Fibroblast of the aortic adventitia (primary cell): ENCODE data around the gene EXOSC9. TPM values are rescaled to one million over a fixed set of nuclear protein-coding genes. Genes with fewer than 3 reads are reported as not detected.
A peak's percentile ranks its signal among the peaks of the same experiment; 100 is the strongest.

ENCODE experiments used
- DNase-seq: peaks from one replicate; pipeline ENCODE4 v3.0.0-alpha.2; 2010; ENCODE audit warnings: low read depth
- H3K4me3 ChIP-seq: 2 replicates; pipeline ENCODE4 v1.5.1; 2011; ENCODE audit warnings: low read depth, mild to moderate bottlenecking, control low read depth, low read length, moderate library complexity
- CTCF ChIP-seq: IDR thresholded peaks from 2 replicates; pipeline ENCODE4 v1.5.1; 2011; ENCODE audit warnings: mild to moderate bottlenecking, low read length, control low read depth, inconsistent platforms; ENCODE audit not compliant: insufficient read depth
- total RNA-seq: library from RNA; depleted of rRNA; stranded (reverse); fragments of >200 nt; gene quantifications from 2 replicates; pipeline ENCODE4 v1.2.3, GENCODE V29; 2012; ENCODE audit warnings: low replicate concordance

The EXOSC9 gene
- total RNA-seq, 1 donor, result 50.7 TPM

DNA sequence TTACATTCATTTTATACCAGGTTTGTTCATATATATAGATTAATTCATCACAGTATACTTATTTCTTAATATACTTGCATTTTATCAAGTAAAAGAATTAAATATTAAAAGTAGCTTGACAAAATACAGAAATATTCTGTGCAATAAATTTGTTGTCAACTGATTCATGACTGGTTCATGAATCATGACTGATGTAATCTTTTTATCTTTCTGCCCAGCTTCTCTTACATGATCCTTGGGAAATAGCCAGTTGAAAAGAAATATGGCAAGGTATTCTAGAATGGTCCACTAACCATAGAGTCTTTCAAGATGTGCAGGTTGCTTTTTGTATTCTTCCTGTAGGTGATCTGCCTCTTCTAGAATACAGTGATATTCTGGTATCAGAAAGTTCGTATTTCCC lies 26.7 kb downstream of the EXOSC9 start:
- H3K4me3 ChIP-seq, result no peak overlapping the region
- TF ChIP-seq CTCF, result no peak
- peak; percentile 60 for DNase-seq

- DNase-seq, result no peak
- H3K4me3 ChIP-seq, result no peak overlapping the region
- no peak for TF ChIP-seq CTCF
Observed at GRCh38 chr4:121829511-121829910, 28.4 kb downstream of the EXOSC9 start.

- TF ChIP-seq CTCF, result no peak
- no peak for DNase-seq
- H3K4me3 ChIP-seq, result no peak overlapping the region
Observed at GRCh38 chr4:121838136-121838535, 37.0 kb downstream of the EXOSC9 start.

DNA sequence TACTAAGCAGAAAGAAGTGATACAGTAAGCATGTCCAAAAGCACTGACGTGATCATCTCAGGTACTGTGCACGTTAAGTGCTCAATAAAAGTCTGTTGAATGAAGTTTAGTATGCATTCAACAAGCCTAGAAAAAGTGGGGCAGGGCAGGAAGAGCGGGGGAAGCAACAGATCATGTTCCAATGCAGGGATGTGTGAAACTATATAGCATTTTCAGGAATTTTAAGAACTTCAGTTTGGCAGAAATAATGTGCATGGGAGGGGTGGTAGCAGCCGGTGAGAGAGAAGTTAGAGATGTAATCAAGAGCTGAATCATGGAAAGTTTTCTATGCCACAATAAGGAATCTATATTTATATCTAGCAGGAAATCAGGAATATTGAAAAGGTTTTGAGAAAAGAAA lies 41.7 kb downstream of the EXOSC9 start:
- no peak for TF ChIP-seq CTCF
- H3K4me3 ChIP-seq, result no peak overlapping the region
- no peak for DNase-seq

GRCh38 chr4:121846662-121847061 lies 45.5 kb downstream of the EXOSC9 start:
- H3K4me3 ChIP-seq, result no peak overlapping the region
- no peak for DNase-seq
- TF ChIP-seq CTCF, result no peak

- H3K4me3 ChIP-seq, result no peak overlapping the region
- no peak for DNase-seq
- no peak for TF ChIP-seq CTCF
Observed at GRCh38 chr4:121851354-121851753, 50.2 kb downstream of the EXOSC9 start.

DNA sequence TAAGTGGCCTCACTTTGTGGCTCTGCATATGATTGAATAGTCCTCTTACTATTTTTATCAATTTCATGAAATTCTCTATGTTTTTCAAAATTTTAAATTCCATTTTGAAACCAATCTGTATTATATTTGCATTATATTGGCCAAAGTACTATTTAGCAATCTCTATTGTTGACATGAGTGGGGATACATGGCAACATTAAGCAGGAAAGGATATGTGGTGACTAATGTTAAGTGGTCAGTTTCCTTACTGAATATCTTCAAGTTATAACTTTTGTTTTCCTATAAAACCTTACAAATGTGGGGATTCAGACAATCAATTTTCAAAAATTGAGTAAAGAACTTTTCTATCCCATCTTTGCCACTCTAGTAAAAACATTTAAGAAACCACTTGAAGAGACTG lies 59.0 kb downstream of the EXOSC9 start:
- TF ChIP-seq CTCF, result no peak
- DNase-seq, result no peak
- no peak overlapping the region for H3K4me3 ChIP-seq
